ENCODE results near the gene ARL15.

GRCh38 chr5:53917095-53917494 is 393.3 kb downstream of the ARL15 start:
- TF ChIP-seq EP300 (IDR thresholded peaks at IDR 0.05) (no peak), CTCF (IDR thresholded peaks at IDR 0.05) (no peak), POLR2A (IDR thresholded peaks at IDR 0.05) (no peak), POLR2AphosphoS5 (IDR thresholded peaks at IDR 0.05) (no peak)

Data from upper lobe of left lung (tissue), 4 donors.